HG03039 (cell line): ENCODE measurements around the gene ROR2.
"Not testable (repeated sequence)": the region's sequence is repeated elsewhere in the genome, so short reads cannot be mapped to it uniquely, and the experiment has no call there.

Experiments used
- ATAC-seq: cut with Tn5 transposase; IDR thresholded peaks from one replicate; pipeline ENCODE4 v1.9.1; 2021; ENCODE audit warnings: mild to moderate bottlenecking, moderate library complexity; ENCODE audit not compliant: unreplicated experiment

ROR2 gene

GRCh38 chr9:91803970-91804752 lies 145.9 kb downstream of the ROR2 start:
- no peak for ATAC-seq

GRCh38 chr9:91803151-91803940 lies 146.7 kb downstream of the ROR2 start:
- no peak for ATAC-seq

GRCh38 chr9:91802391-91802790 lies 147.6 kb downstream of the ROR2 start:
- no peak for ATAC-seq

- no peak for ATAC-seq
Observed at GRCh38 chr9:91800473-91801030, 149.5 kb downstream of the ROR2 start.

GRCh38 chr9:91799113-91799744 lies 150.8 kb downstream of the ROR2 start:
- no peak for ATAC-seq

GRCh38 chr9:91798273-91799112 lies 151.5 kb downstream of the ROR2 start:
- not testable (repeated sequence) for ATAC-seq

- ATAC-seq = not testable (repeated sequence)
Observed at GRCh38 chr9:91797517-91797916, 152.5 kb downstream of the ROR2 start.

- ATAC-seq = not testable (repeated sequence)
Observed at GRCh38 chr9:91796516-91796915, 153.5 kb downstream of the ROR2 start.

GRCh38 chr9:91795598-91796241 lies 154.3 kb downstream of the ROR2 start:
- no peak for ATAC-seq

- not testable (repeated sequence) for ATAC-seq
Observed at GRCh38 chr9:91793371-91793770, 156.7 kb downstream of the ROR2 start.

- no peak for ATAC-seq
Observed at GRCh38 chr9:91790917-91791316, 159.1 kb downstream of the ROR2 start.

GRCh38 chr9:91789941-91790340 lies 160.1 kb downstream of the ROR2 start:
- no peak for ATAC-seq

- no peak for ATAC-seq
Observed at GRCh38 chr9:91787931-91788330, 162.1 kb downstream of the ROR2 start.

- ATAC-seq = no peak
Observed at GRCh38 chr9:91786132-91786896, 163.7 kb downstream of the ROR2 start.

- ATAC-seq = no peak
Observed at GRCh38 chr9:91785447-91785842, 164.6 kb downstream of the ROR2 start.

GRCh38 chr9:91784673-91785446 lies 165.2 kb downstream of the ROR2 start:
- ATAC-seq = no peak

- ATAC-seq = no peak
Observed at GRCh38 chr9:91783876-91784672, 166.0 kb downstream of the ROR2 start.

- no peak for ATAC-seq
Observed at GRCh38 chr9:91783411-91783810, 166.6 kb downstream of the ROR2 start.
